Trophoblast cell (in vitro differentiated cells and primary cell): ENCODE data around the gene ELOVL6.
"Not testable (repeated sequence)": the region's sequence is repeated elsewhere in the genome, so short reads cannot be mapped to it uniquely, and the experiment has no call there.

Experiments
- DNase-seq, 2 donors: peaks; one replicate each; pipeline ENCODE4 v3.0.0-alpha.2; 2016
- H2AFZ ChIP-seq: 2 replicates; pipeline ENCODE4 v1.6.1; 2013; ENCODE audit warnings: low read length, moderate library complexity, mild to moderate bottlenecking; ENCODE audit not compliant: insufficient read depth, poor library complexity
- H2AK5ac ChIP-seq: 2 replicates; pipeline ENCODE4 v1.6.1; 2013; ENCODE audit warnings: mild to moderate bottlenecking, low read length
- H2BK120ac ChIP-seq: 2 replicates; pipeline ENCODE4 v1.6.1; 2013; ENCODE audit warnings: low read length, mild to moderate bottlenecking, moderate library complexity; ENCODE audit not compliant: insufficient read depth, poor library complexity
- H2BK12ac ChIP-seq: 2 replicates; pipeline ENCODE4 v1.6.1; 2013; ENCODE audit warnings: mild to moderate bottlenecking, low read length, moderate library complexity
- H2BK5ac ChIP-seq: 2 replicates; pipeline ENCODE4 v1.6.1; 2013; ENCODE audit warnings: low read length, low read depth, moderate library complexity, mild to moderate bottlenecking; ENCODE audit not compliant: poor library complexity
- H3K14ac ChIP-seq: 2 replicates; pipeline ENCODE4 v1.6.1; 2013; ENCODE audit warnings: mild to moderate bottlenecking, low read length
- H3K18ac ChIP-seq: 2 replicates; pipeline ENCODE4 v1.6.1; 2013; ENCODE audit warnings: mild to moderate bottlenecking, low read length
- H3K23ac ChIP-seq: 2 replicates; pipeline ENCODE4 v1.6.1; 2013; ENCODE audit warnings: low read length
- H3K27ac ChIP-seq: 2 replicates; pipeline ENCODE4 v1.5.1; 2013; ENCODE audit warnings: low read depth, mild to moderate bottlenecking, inconsistent platforms, low read length, moderate library complexity
- H3K27me3 ChIP-seq: 2 replicates; pipeline ENCODE4 v1.6.1; 2013; ENCODE audit warnings: inconsistent platforms, mild to moderate bottlenecking, low read length, moderate library complexity; ENCODE audit not compliant: insufficient read depth
- H3K36me3 ChIP-seq, 2 experiments: 1 replicate in 1 of 2; 2 replicates in 1 of 2; pipeline ENCODE4 v1.6.1; 2013; ENCODE audit warnings: low read length in 2 of 2, mild to moderate bottlenecking in 2 of 2, moderate library complexity in 1 of 2; ENCODE audit not compliant: insufficient read depth in 2 of 2, control insufficient read depth in 1 of 2
- H3K4ac ChIP-seq: 2 replicates; pipeline ENCODE4 v1.6.1; 2013; ENCODE audit warnings: low read depth, mild to moderate bottlenecking, low read length, moderate library complexity
- H3K4me1 ChIP-seq, 2 experiments: 1 replicate in 1 of 2; 2 replicates in 1 of 2; pipeline ENCODE4 v1.6.1; 2013; ENCODE audit warnings: low read length in 2 of 2, mild to moderate bottlenecking in 2 of 2, moderate library complexity in 1 of 2; ENCODE audit not compliant: insufficient read depth in 2 of 2, control insufficient read depth in 1 of 2
- H3K4me2 ChIP-seq: 2 replicates; pipeline ENCODE4 v1.6.1; 2013; ENCODE audit warnings: inconsistent platforms, mild to moderate bottlenecking, low read length, moderate library complexity
- H3K4me3 ChIP-seq: 2 replicates; pipeline ENCODE4 v1.5.1; 2013; ENCODE audit warnings: mild to moderate bottlenecking, low read depth, low read length, inconsistent platforms
- H3K79me1 ChIP-seq: one replicate; pipeline ENCODE4 v1.6.1; 2013; ENCODE audit warnings: low read length
- H3K79me2 ChIP-seq: 2 replicates; pipeline ENCODE4 v1.6.1; 2013; ENCODE audit warnings: low read length, mild to moderate bottlenecking; ENCODE audit not compliant: control insufficient read depth, insufficient read depth, poor library complexity
- H3K9ac ChIP-seq: 2 replicates; pipeline ENCODE4 v1.6.1; 2013; ENCODE audit warnings: mild to moderate bottlenecking, low read length
- H3K9me3 ChIP-seq: 2 replicates; pipeline ENCODE4 v1.6.1; 2013; ENCODE audit warnings: low read depth, mild to moderate bottlenecking, control low read depth, inconsistent platforms, low read length; ENCODE audit not compliant: insufficient read depth
- H4K12ac ChIP-seq: 2 replicates; pipeline ENCODE4 v1.6.1; 2013; ENCODE audit warnings: low read depth, mild to moderate bottlenecking, low read length, moderate library complexity
- H4K8ac ChIP-seq: 2 replicates; pipeline ENCODE4 v1.6.1; 2013; ENCODE audit warnings: low read depth, mild to moderate bottlenecking, low read length, moderate library complexity
- H4K91ac ChIP-seq: one replicate; pipeline ENCODE4 v1.6.1; 2013; ENCODE audit warnings: low read depth, mild to moderate bottlenecking, low read length, moderate library complexity
- WGBS: extraction: QIAGEN DNeasy Blood & Tissue Kit; methylation state at CpG from one replicate; pipeline ENCODE4 v1.1.7; 2013; ENCODE audit warnings: missing lambda C conversion rate; ENCODE audit not compliant: insufficient read length, insufficient coverage; ENCODE audit errors: extremely low coverage; 5-methylcytosine and 5-hydroxymethylcytosine counted together

ELOVL6 gene

DNA sequence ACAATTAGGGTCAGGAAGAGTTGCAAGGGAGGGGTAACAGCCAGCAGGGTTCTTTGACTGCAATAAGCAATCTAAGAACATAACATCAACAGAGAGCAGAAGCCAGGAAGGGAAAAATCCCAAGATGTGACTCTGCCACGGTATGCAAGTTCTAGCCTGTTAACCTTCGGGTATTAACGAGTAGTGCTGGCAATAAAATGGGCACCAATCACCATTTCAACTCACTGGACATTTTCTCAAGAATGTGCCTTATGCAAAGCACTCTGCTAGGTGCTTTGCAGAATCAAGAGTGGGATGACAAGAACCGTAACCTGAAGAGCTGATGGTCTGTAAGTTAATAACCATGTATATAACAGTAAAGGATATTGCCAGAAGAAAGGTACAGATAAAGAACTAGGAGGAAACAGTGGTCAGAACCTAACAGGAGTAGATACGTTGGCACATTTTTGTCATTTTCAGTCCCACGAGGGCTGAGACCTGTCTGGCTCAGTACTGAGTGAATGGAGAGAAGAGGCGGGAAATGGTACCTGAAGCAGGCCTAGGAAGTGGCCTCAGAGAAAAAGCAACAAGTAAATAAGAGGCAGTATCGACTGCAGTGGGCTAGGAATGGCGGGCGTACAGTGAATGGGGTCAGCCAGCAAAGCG lies 2.7 kb downstream of the ELOVL6 start:
- Histone ChIP-seq H3K9ac (peak overlapping the region; percentile 87), H2BK12ac (peak overlapping the region; percentile 6), H4K91ac (peak overlapping the region; percentile 87), H3K4me1 (peaks cover 3 to 9% of the 10 kb centered on the region in 2 experiments), H4K8ac (peak overlapping the region; percentile 62), H3K9me3 (no peaks in the 10 kb centered on the region), H4K12ac (no peak overlapping the region), H3K27ac (peak overlapping the region; percentile 94), H2AK5ac (no peak overlapping the region), H3K36me3 (no peaks in the 10 kb centered on the region), H3K79me2 (peaks cover 14% of the 10 kb centered on the region), H3K23ac (no peak overlapping the region), H2AFZ (peak overlapping the region; percentile 42), H2BK120ac (peak overlapping the region; percentile 48), H3K18ac (peak overlapping the region; percentile 84), H3K4me3 (peak overlapping the region; percentile 76), H3K27me3 (no peaks in the 10 kb centered on the region), H3K4me2 (peak overlapping the region; percentile 98), H3K14ac (peak overlapping the region; percentile 81), H3K4ac (peak overlapping the region; percentile 33), H2BK5ac (peak overlapping the region; percentile 63), H3K79me1 (peaks cover 34% of the 10 kb centered on the region)
- no CpG with 5 or more reads among the region's 11 CpGs for WGBS
- DNase-seq: no peak

DNA sequence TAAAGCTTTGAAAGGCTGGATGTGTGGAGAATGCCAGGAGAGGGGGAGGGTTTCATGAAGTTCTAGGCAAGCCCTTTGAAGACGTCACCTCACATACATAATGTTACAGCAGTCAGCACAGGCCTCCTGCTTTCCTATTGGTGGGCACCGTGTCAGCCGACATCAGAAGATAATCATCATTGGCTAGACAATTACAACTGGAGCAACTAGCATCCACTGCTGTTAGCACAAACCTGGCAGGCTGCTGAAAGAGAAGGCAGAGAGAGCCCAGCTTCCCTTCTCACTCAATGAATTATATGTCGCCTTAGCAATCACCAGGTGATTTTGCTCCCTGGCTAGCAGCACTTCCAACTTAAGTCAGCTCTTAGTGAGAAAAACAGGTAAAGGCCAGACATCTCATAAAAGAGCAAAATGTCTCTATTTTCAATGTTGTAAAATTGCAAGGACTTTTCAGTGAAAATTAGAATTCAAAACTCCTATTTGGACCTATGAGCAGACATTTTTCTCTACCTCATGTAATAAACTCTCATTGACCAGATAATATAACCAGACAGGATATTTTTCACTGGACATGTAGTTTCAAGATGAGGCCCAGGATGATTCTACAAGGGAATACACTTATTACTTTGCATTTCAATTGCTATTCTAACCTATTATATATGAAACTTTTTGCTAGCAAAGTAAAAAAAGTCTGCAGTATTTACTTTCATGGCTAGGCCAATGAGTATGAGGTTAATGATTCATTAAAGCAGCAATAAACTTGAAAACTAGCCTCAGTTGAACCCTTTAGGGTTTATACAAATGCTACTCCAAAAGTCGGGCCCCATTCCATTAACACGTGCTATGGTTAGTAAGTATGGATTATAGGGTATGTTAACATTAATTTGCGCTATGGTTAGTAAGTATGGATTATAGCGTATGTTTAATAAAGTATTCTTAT lies 4.3 kb downstream of the ELOVL6 start:
- Histone ChIP-seq H3K9me3 (no peaks in the 10 kb centered on the region), H3K14ac (no peak overlapping the region), H3K27ac (peak overlapping the region; percentile 78), H2BK5ac (no peak overlapping the region), H3K4me2 (no peak overlapping the region), H3K23ac (no peak overlapping the region), H2BK12ac (no peak overlapping the region), H3K9ac (no peak overlapping the region), H2AK5ac (no peak overlapping the region), H3K4me3 (no peak overlapping the region), H3K18ac (no peak overlapping the region), H2BK120ac (no peak overlapping the region), H3K79me2 (peaks cover 14% of the 10 kb centered on the region), H2AFZ (no peak overlapping the region), H3K27me3 (no peaks in the 10 kb centered on the region), H4K8ac (no peak overlapping the region), H3K36me3 (no peaks in the 10 kb centered on the region), H3K79me1 (peaks cover 34% of the 10 kb centered on the region), H3K4ac (no peak overlapping the region), H4K12ac (no peak overlapping the region), H4K91ac (no peak overlapping the region), H3K4me1 (peaks cover 3 to 7% of the 10 kb centered on the region in 2 experiments)
- DNase-seq: peak; percentile 63 to 78
- WGBS: no CpG with 5 or more reads among the region's 8 CpGs

DNA sequence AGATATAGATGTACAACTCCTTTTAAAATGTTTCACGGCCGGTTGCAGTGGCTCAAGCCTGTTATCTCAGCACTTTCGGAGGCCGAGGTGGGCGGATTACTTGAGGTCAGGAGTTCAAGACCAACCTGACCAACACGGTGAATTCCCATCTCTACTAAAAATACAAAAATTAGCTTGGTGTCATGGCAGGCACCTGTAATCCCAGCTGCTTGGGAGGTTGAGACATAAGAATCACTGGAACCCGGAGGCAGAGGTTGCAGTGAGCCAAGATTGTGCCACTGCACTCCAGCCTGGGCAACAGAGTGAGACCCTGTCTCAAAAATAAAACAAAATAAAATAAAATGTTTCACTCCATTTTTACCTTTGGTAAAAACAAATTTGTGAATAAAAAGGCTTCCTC lies 5.1 kb downstream of the ELOVL6 start:
- H2BK120ac ChIP-seq: peak overlapping the region; percentile 18
- DNase-seq, H3K4me1 ChIP-seq, H3K4me3 ChIP-seq, H2AK5ac ChIP-seq, H4K12ac ChIP-seq, H3K27ac ChIP-seq, H3K14ac ChIP-seq, H3K9ac ChIP-seq, H4K8ac ChIP-seq, H3K23ac ChIP-seq, H3K18ac ChIP-seq, H3K4me2 ChIP-seq, H3K36me3 ChIP-seq, H3K9me3 ChIP-seq, H2AFZ ChIP-seq, H3K27me3 ChIP-seq: not testable (repeated sequence)
- peak overlapping the region; percentile 92 for H2BK5ac ChIP-seq
- no CpG with 5 or more reads among the region's 7 CpGs for WGBS
- H3K79me2 ChIP-seq: peaks cover 14% of the 10 kb centered on the region
- peak overlapping the region; percentile 92 for H4K91ac ChIP-seq
- peak overlapping the region; percentile 42 for H2BK12ac ChIP-seq
- peaks cover 30% of the 10 kb centered on the region for H3K79me1 ChIP-seq
- peak overlapping the region; percentile 43 for H3K4ac ChIP-seq

DNA sequence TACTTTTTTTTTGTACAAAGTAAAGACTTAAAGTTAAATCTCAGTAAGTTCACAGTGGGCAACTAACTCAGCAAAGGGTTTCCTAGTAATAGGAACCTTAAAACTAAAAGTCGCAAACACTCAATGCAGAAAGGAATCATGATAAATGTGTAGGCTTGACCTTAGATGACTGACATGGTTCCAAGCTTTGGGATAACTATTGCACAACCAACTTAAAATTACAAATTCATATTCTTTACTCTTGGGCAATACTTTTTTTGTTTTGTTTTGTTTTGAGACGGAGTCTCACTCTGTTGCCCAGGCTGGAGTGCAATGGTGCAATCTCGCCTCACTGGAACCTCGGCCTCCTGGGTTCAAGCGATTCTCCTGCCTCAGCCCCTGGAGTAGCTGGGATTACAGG lies 8.2 kb downstream of the ELOVL6 start:
- H3K27me3 ChIP-seq: no peaks in the 10 kb centered on the region
- no peak overlapping the region for H2AK5ac ChIP-seq
- no peak overlapping the region for H3K23ac ChIP-seq
- peak in 1 of 2 donors; percentile 52 for DNase-seq
- H3K4me1 ChIP-seq: no peaks in the 10 kb centered on the region
- no peak overlapping the region for H2BK5ac ChIP-seq
- WGBS: no CpG with 5 or more reads among the region's 5 CpGs
- no peak overlapping the region for H3K4me3 ChIP-seq
- H3K79me1 ChIP-seq: peaks cover 3% of the 10 kb centered on the region
- no peak overlapping the region for H3K18ac ChIP-seq
- no peak overlapping the region for H3K4me2 ChIP-seq
- H4K91ac ChIP-seq: no peak overlapping the region
- no peak overlapping the region for H2BK12ac ChIP-seq
- H3K9me3 ChIP-seq: no peaks in the 10 kb centered on the region
- H3K9ac ChIP-seq: no peak overlapping the region
- H3K27ac ChIP-seq: no peak overlapping the region
- no peak overlapping the region for H4K12ac ChIP-seq
- no peaks in the 10 kb centered on the region for H3K79me2 ChIP-seq
- no peak overlapping the region for H4K8ac ChIP-seq
- no peak overlapping the region for H2BK120ac ChIP-seq
- no peak overlapping the region for H3K14ac ChIP-seq
- H3K36me3 ChIP-seq: peaks cover 0 to 2% of the 10 kb centered on the region in 2 experiments
- no peak overlapping the region for H2AFZ ChIP-seq
- no peak overlapping the region for H3K4ac ChIP-seq
